ENCODE measurements around the gene XRRA1.
"Not testable (repeated sequence)": the region's sequence is repeated elsewhere in the genome, so short reads cannot be mapped to it uniquely, and the experiment has no call there.

XRRA1 gene

GRCh38 chr11:74948898-74949752 lies at the start of gene XRRA1, which contains the start of gene SPCS2:
Gene XRRA1 (minus strand): TSS chr11:74949091. CDS start chr11:74940878, 8,213 bp downstream.
Gene SPCS2 (plus strand): TSS chr11:74949266. CDS start chr11:74949286, 20 bp downstream.
- peak; percentile 99 for DNase-seq

- no peak for DNase-seq
Measured at GRCh38 chr11:74992852-74993251, 44.0 kb upstream of the XRRA1 start.

GRCh38 chr11:74990941-74991340 lies 42.0 kb upstream of the XRRA1 start:
- DNase-seq, result no peak

GRCh38 chr11:74990150-74990549 lies 41.3 kb upstream of the XRRA1 start:
- not testable (repeated sequence) for DNase-seq

- no peak for DNase-seq
Measured at GRCh38 chr11:74989260-74989638, 40.4 kb upstream of the XRRA1 start.

GRCh38 chr11:74988541-74989259 lies 39.8 kb upstream of the XRRA1 start, which contains the start of gene NEU3:
Gene NEU3 (plus strand): TSS chr11:74988933. CDS start chr11:74989061, 128 bp downstream.
- DNase-seq, result peak; percentile 88

GRCh38 chr11:74984730-74985129 lies 35.8 kb upstream of the XRRA1 start:
- no peak for DNase-seq

- no peak for DNase-seq
Measured at GRCh38 chr11:74984070-74984469, 35.2 kb upstream of the XRRA1 start.

GRCh38 chr11:74981888-74982287 lies 33.0 kb upstream of the XRRA1 start:
- DNase-seq, result no peak

GRCh38 chr11:74980634-74981033 lies 31.7 kb upstream of the XRRA1 start:
- no peak for DNase-seq

- no peak for DNase-seq
Measured at GRCh38 chr11:74978041-74978440, 29.1 kb upstream of the XRRA1 start.

GRCh38 chr11:74971424-74971823 lies 22.5 kb upstream of the XRRA1 start:
- no peak for DNase-seq

GRCh38 chr11:74970852-74971395 lies 22.0 kb upstream of the XRRA1 start:
- DNase-seq, result no peak

- DNase-seq, result no peak
Measured at GRCh38 chr11:74966651-74967050, 17.8 kb upstream of the XRRA1 start.

GRCh38 chr11:74960128-74960527 lies 11.2 kb upstream of the XRRA1 start:
- DNase-seq, result not testable (repeated sequence)

- no peak for DNase-seq
Measured at GRCh38 chr11:74957937-74958629, 9.2 kb upstream of the XRRA1 start.

- DNase-seq, result no peak
Measured at GRCh38 chr11:74956397-74957015, 7.6 kb upstream of the XRRA1 start.

- no peak for DNase-seq
Measured at GRCh38 chr11:74954199-74954598, 5.3 kb upstream of the XRRA1 start.

GRCh38 chr11:74953451-74953850 lies 4.6 kb upstream of the XRRA1 start:
- DNase-seq, result no peak

GRCh38 chr11:74952752-74953151 lies 3.9 kb upstream of the XRRA1 start:
- no peak for DNase-seq

GRCh38 chr11:74951226-74951625 lies 2.3 kb upstream of the XRRA1 start:
- no peak for DNase-seq

GRCh38 chr11:74950374-74950969 lies 1.6 kb upstream of the XRRA1 start:
- DNase-seq, result no peak

All from NCI-H1105 treated with DMSO at 0.1 percent for 48 hours (cell line).